RWPE2 (cell line): ENCODE data around the gene P3H2.

Experiments
- ATAC-seq: fragments of 200-7000 bp; cut with Tn5 transposase; 3 replicates; pipeline ENCODE4 v1.9.1; 2021; ENCODE audit warnings: low read depth
- DNase-seq: peaks from one replicate; pipeline ENCODE4 v3.0.0-alpha.2; 2020; ENCODE audit warnings: low spot score
- H3K27ac ChIP-seq: fragments of 450-650 bp; 2 replicates; pipeline ENCODE4 v1.5.1; 2017; ENCODE audit warnings: mild to moderate bottlenecking; ENCODE audit not compliant: poor library complexity, severe bottlenecking
- H3K27me3 ChIP-seq: fragments of 250-450 bp; sonication (Bioruptor Pico); 2 replicates; pipeline ENCODE4 v1.5.1; 2021; ENCODE audit warnings: mild to moderate bottlenecking, moderate library complexity; ENCODE audit not compliant: insufficient read depth, poor library complexity, severe bottlenecking
- H3K36me3 ChIP-seq: fragments of 250-450 bp; sonication (Bioruptor Pico); 2 replicates; pipeline ENCODE4 v1.5.1; 2020; ENCODE audit warnings: low read depth, mild to moderate bottlenecking, moderate library complexity
- H3K4me1 ChIP-seq: fragments of 250-450 bp; sonication (Bioruptor Pico); 2 replicates; pipeline ENCODE4 v1.5.1; 2021; ENCODE audit warnings: mild to moderate bottlenecking, moderate library complexity; ENCODE audit not compliant: insufficient read depth, poor library complexity, severe bottlenecking
- H3K4me3 ChIP-seq: fragments of 250-450 bp; sonication (Bioruptor Pico); 2 replicates; pipeline ENCODE4 v1.5.1; 2021; ENCODE audit warnings: mild to moderate bottlenecking, moderate library complexity; ENCODE audit not compliant: severe bottlenecking
- H3K9me3 ChIP-seq: fragments of 250-450 bp; sonication (Bioruptor Pico); 2 replicates; pipeline ENCODE4 v1.5.1; 2021; ENCODE audit warnings: mild to moderate bottlenecking, moderate library complexity; ENCODE audit not compliant: severe bottlenecking
- CTCF ChIP-seq: fragments of 450-650 bp; IDR thresholded peaks from one replicate; pipeline ENCODE4 v1.5.1; 2017; ENCODE audit warnings: mild to moderate bottlenecking, moderate library complexity; ENCODE audit not compliant: poor library complexity, severe bottlenecking

The P3H2 gene

GRCh38 chr3:189909139-189909538 is 211.6 kb downstream of the P3H2 start:
- no peak for DNase-seq
- Histone ChIP-seq H3K9me3 (no peaks in the 10 kb centered on the region), H3K27ac (peak overlapping the region; percentile 100), H3K4me3 (no peak overlapping the region), H3K4me1 (peaks cover 41% of the 10 kb centered on the region), H3K27me3 (no peaks in the 10 kb centered on the region), H3K36me3 (no peaks in the 10 kb centered on the region)
- peak; percentile 1; the same call in 1 of the 3 replicates for ATAC-seq
- no peak for TF ChIP-seq CTCF

DNA sequence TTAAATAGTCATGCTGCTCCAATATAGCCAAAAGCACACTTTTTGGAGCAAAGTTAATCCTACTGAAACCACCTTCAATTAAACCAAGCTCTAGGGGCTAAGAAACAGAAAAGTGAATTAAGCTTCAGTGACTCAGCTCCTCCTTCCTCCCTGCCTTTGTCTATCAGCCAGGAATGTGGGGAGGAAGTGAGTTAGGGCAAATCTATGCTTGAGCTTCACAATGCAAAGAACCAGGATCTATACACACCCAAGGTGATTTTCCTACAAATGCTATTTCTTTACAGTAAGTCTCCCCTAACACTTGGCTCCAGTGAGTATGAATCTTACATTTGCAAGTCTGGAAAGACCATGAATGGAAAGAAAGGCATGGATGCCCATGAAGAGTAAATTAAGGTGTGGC is 212.1 kb downstream of the P3H2 start:
- Histone ChIP-seq H3K4me1 (peaks cover 36% of the 10 kb centered on the region), H3K36me3 (no peaks in the 10 kb centered on the region), H3K4me3 (no peak overlapping the region), H3K27ac (peak overlapping the region; percentile 100), H3K9me3 (no peaks in the 10 kb centered on the region), H3K27me3 (no peaks in the 10 kb centered on the region)
- TF ChIP-seq CTCF: no peak
- ATAC-seq (peak; percentile 84), DNase-seq (peak; percentile 64)

DNA sequence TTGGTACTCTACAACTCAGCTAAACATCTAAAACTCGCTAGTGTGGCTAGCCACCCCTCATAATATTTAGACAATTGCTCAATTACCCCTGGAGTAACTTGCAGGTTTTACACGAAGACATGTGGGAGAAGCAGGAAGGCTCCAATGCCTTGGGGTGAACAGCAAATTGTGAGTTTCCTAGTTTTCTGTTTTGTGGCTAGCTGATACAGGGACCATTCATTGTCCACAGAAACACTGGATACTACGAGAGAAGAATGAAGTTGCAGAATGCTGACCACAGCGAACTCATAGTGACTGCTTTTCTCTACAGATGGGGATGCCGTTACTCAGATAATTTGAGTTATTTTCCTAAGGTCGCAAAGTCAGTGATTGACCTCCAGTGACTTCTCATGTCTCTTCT is 212.9 kb downstream of the P3H2 start:
- ATAC-seq (no peak), DNase-seq (no peak)
- H3K4me1 ChIP-seq: peaks cover 35% of the 10 kb centered on the region

More for the DNA sequence above, 212.9 kb downstream of the P3H2 start:
- Histone ChIP-seq H3K27me3 (no peaks in the 10 kb centered on the region), H3K36me3 (no peaks in the 10 kb centered on the region), H3K27ac (peak overlapping the region; percentile 100), H3K9me3 (no peaks in the 10 kb centered on the region), H3K4me3 (no peak overlapping the region)
- no peak for TF ChIP-seq CTCF
